ENCODE results near the gene NUP155.

Gene NUP155

GRCh38 chr5:37247496-37247895, 123.4 kb downstream of the NUP155 start:
- DNase-seq (ENCODE audit: extremely low read depth, insufficient read length): no peak
- Histone ChIP-seq H3K27me3 (replicated peaks; ENCODE audit: control insufficient read depth, insufficient read depth, low read length) (no peaks in the 10 kb centered on the region), H3K4me3 (replicated peaks; ENCODE audit: low read depth, low read length) (no peak overlapping the region), H3K36me3 (ENCODE audit: control insufficient read depth, insufficient read depth, low read length) (no peaks in the 10 kb centered on the region)
- TF ChIP-seq CTCF (IDR thresholded peaks at IDR 0.05; ENCODE audit: insufficient read depth, low read length, poor library complexity, severe bottlenecking): no peak

GRCh38 chr5:37247036-37247435, 123.9 kb downstream of the NUP155 start:
- TF ChIP-seq CTCF (IDR thresholded peaks at IDR 0.05; ENCODE audit: insufficient read depth, low read length, poor library complexity, severe bottlenecking): no peak
- Histone ChIP-seq H3K36me3 (ENCODE audit: control insufficient read depth, insufficient read depth, low read length) (no peaks in the 10 kb centered on the region), H3K27me3 (replicated peaks; ENCODE audit: control insufficient read depth, insufficient read depth, low read length) (no peaks in the 10 kb centered on the region), H3K4me3 (replicated peaks; ENCODE audit: low read depth, low read length) (no peak overlapping the region)
- DNase-seq (ENCODE audit: extremely low read depth, insufficient read length): no peak

Data from GM06990 (cell line).